Neural cell (in vitro differentiated cells): ENCODE measurements around the gene ACADM. TPM values are rescaled to one million over a fixed set of nuclear protein-coding genes. Genes with fewer than 3 reads are reported as not detected.

Experiments
- H2AFZ ChIP-seq: fragments of 200-600, 300-800 bp; sonication (generic), shearing (Covaris generic); 2 replicates; pipeline ENCODE4 v1.6.0; 2014; ENCODE audit warnings: low read depth, mild to moderate bottlenecking, antibody characterized with exemption, low read length, moderate library complexity
- H3F3A ChIP-seq: fragments of 200-600 bp; shearing (Covaris generic); 2 replicates; pipeline ENCODE4 v1.6.1; 2016; ENCODE audit warnings: mild to moderate bottlenecking, moderate library complexity, mixed read lengths, antibody characterized with exemption, low read length; ENCODE audit not compliant: insufficient read depth, poor library complexity, severe bottlenecking
- H3K27ac ChIP-seq: fragments of 200-600, 300-800 bp; sonication (generic), shearing (Covaris generic); 2 replicates; pipeline ENCODE4 v1.5.1; 2014; ENCODE audit warnings: mild to moderate bottlenecking, low read length, moderate library complexity
- H3K27me3 ChIP-seq: fragments of 300-800, 200-600 bp; sonication (generic), shearing (Covaris generic); 2 replicates; pipeline ENCODE4 v1.6.0; 2014; ENCODE audit warnings: mild to moderate bottlenecking, low read depth, low read length, moderate library complexity; ENCODE audit not compliant: insufficient read depth
- H3K36me3 ChIP-seq: fragments of 300-800, 200-600 bp; sonication (generic), shearing (Covaris generic); 2 replicates; pipeline ENCODE4 v1.5.1; 2014; ENCODE audit warnings: mild to moderate bottlenecking, antibody characterized with exemption, low read length, moderate library complexity; ENCODE audit not compliant: insufficient read depth
- H3K4me2 ChIP-seq: fragments of 300-800, 200-600 bp; sonication (generic), shearing (Covaris generic); 2 replicates; pipeline ENCODE4 v1.6.0; 2014; ENCODE audit warnings: mild to moderate bottlenecking, low read length
- H3K4me3 ChIP-seq: fragments of 300-800, 200-600 bp; sonication (generic), shearing (Covaris generic); 2 replicates; pipeline ENCODE4 v1.5.1; 2014; ENCODE audit warnings: mild to moderate bottlenecking, low read length, moderate library complexity
- H3K79me2 ChIP-seq: fragments of 200-600 bp; shearing (Covaris generic); replicated peaks from 2 replicates; pipeline ENCODE4 v1.6.0; 2014; ENCODE audit warnings: mild to moderate bottlenecking, low read length, moderate library complexity; ENCODE audit not compliant: insufficient read depth
- H3K9ac ChIP-seq: fragments of 300-800, 200-600 bp; sonication (generic), shearing (Covaris generic); 2 replicates; pipeline ENCODE4 v1.6.1; 2016; ENCODE audit warnings: mild to moderate bottlenecking, low read length, mixed read lengths
- H3K9me2 ChIP-seq: fragments of 200-600 bp; shearing (Covaris generic); 2 replicates; pipeline ENCODE4 v1.6.1; 2016; ENCODE audit warnings: mild to moderate bottlenecking, low read length, mixed read lengths; ENCODE audit not compliant: insufficient read depth
- H3K9me3 ChIP-seq: fragments of 200-600, 300-800 bp; sonication (generic), shearing (Covaris generic); 2 replicates; pipeline ENCODE4 v1.6.1; 2016; ENCODE audit warnings: mild to moderate bottlenecking, mixed run types, low read length, moderate library complexity, mixed read lengths
- H4K20me1 ChIP-seq: fragments of 200-600 bp; shearing (Covaris generic); 2 replicates; pipeline ENCODE4 v1.6.1; 2016; ENCODE audit warnings: mild to moderate bottlenecking, mixed run types; ENCODE audit not compliant: insufficient read depth
- CTCF ChIP-seq: fragments of 450-650 bp; IDR thresholded peaks from 2 replicates; pipeline ENCODE4 v1.5.1; 2014; ENCODE audit warnings: antibody characterized with exemption, mild to moderate bottlenecking, moderate library complexity; ENCODE audit not compliant: poor library complexity, severe bottlenecking
- EP300 ChIP-seq: fragments of 450-650 bp; conservative IDR thresholded peaks from 2 replicates; pipeline ENCODE4 v1.6.1; 2014; ENCODE audit warnings: antibody characterized with exemption, mild to moderate bottlenecking, moderate library complexity; ENCODE audit not compliant: poor library complexity, severe bottlenecking
- EZH2 ChIP-seq: fragments of 200-600, 300-800 bp; shearing (Covaris generic), sonication (generic); IDR thresholded peaks from 2 replicates; pipeline ENCODE4 v1.6.1; 2014; ENCODE audit warnings: antibody characterized with exemption, low read length, borderline replicate concordance, mild to moderate bottlenecking; ENCODE audit not compliant: insufficient read depth, poor library complexity, severe bottlenecking
- MXI1 ChIP-seq: fragments of 450-650 bp; conservative IDR thresholded peaks from 2 replicates; pipeline ENCODE4 v1.6.1; 2014; ENCODE audit warnings: antibody characterized with exemption, mild to moderate bottlenecking; ENCODE audit not compliant: poor library complexity, severe bottlenecking
- POLR2AphosphoS5 ChIP-seq: IDR thresholded peaks from 2 replicates; pipeline ENCODE4 v1.6.1; 2012
- RAD21 ChIP-seq: fragments of 450-650 bp; conservative IDR thresholded peaks from 2 replicates; pipeline ENCODE4 v1.6.1; 2014; ENCODE audit warnings: antibody characterized with exemption, mild to moderate bottlenecking, moderate library complexity
- REST ChIP-seq: IDR thresholded peaks from 2 replicates; pipeline ENCODE4 v1.6.1; 2012; ENCODE audit warnings: borderline replicate concordance
- SMC3 ChIP-seq: fragments of 450-650 bp; conservative IDR thresholded peaks from 2 replicates; pipeline ENCODE4 v1.6.1; 2014; ENCODE audit warnings: antibody characterized with exemption, mild to moderate bottlenecking, moderate library complexity; ENCODE audit not compliant: poor library complexity
- TAF1 ChIP-seq: IDR thresholded peaks from 2 replicates; pipeline ENCODE4 v1.6.1; 2012; ENCODE audit warnings: low read depth
- polyA plus RNA-seq: library from polyadenylated mRNA; depleted of rRNA; stranded (reverse); fragments of >200 nt; gene quantifications from 2 replicates; pipeline ENCODE4 v1.2.3, GENCODE V29; 2014

The ACADM gene
- polyA plus RNA-seq, 1 donor from 2014 or later: 230 TPM

GRCh38 chr1:75732703-75733102 lies 8.2 kb downstream of the ACADM start:
- no peaks in the 10 kb centered on the region for H4K20me1 ChIP-seq
- H3K27me3 ChIP-seq: no peaks in the 10 kb centered on the region
- no peak overlapping the region for H3K4me2 ChIP-seq
- H3K4me3 ChIP-seq: no peak overlapping the region
- H3K36me3 ChIP-seq: no peaks in the 10 kb centered on the region
- H3K9ac ChIP-seq: no peak overlapping the region
- no peaks in the 10 kb centered on the region for H3K9me2 ChIP-seq
- peaks cover 8% of the 10 kb centered on the region for H3K79me2 ChIP-seq
- H3K27ac ChIP-seq: no peak overlapping the region
- no peaks in the 10 kb centered on the region for H3F3A ChIP-seq
- TF ChIP-seq CTCF: no peak
- TF ChIP-seq MXI1: no peak
- TF ChIP-seq REST: no peak
- TF ChIP-seq RAD21: no peak
- no peak for TF ChIP-seq TAF1
- TF ChIP-seq POLR2AphosphoS5: no peak
- TF ChIP-seq SMC3: no peak
- no peak for TF ChIP-seq EZH2
- TF ChIP-seq EP300: no peak
- H2AFZ ChIP-seq: no peak overlapping the region
- no peaks in the 10 kb centered on the region for H3K9me3 ChIP-seq

GRCh38 chr1:75733661-75734060 lies 9.2 kb downstream of the ACADM start:
- Histone ChIP-seq H3K4me2 (no peak overlapping the region), H3K9me3 (no peaks in the 10 kb centered on the region), H3K36me3 (no peaks in the 10 kb centered on the region), H2AFZ (no peak overlapping the region), H3K9me2 (no peaks in the 10 kb centered on the region), H3K27me3 (no peaks in the 10 kb centered on the region), H3F3A (no peaks in the 10 kb centered on the region), H3K79me2 (peaks cover 5% of the 10 kb centered on the region), H3K9ac (no peak overlapping the region), H3K4me3 (no peak overlapping the region), H3K27ac (no peak overlapping the region), H4K20me1 (no peaks in the 10 kb centered on the region)
- TF ChIP-seq EZH2 (no peak), MXI1 (no peak), RAD21 (no peak), POLR2AphosphoS5 (no peak), TAF1 (no peak), EP300 (no peak), REST (no peak), CTCF (no peak), SMC3 (no peak)
